NCI-H1092 (cell line): ENCODE data around the gene BID.
"Not testable (repeated sequence)": the region's sequence is repeated elsewhere in the genome, so short reads cannot be mapped to it uniquely, and the experiment has no call there.

ENCODE experiments used
- DNase-seq: peaks from one replicate; lab custom pipeline; 2025; lab: John Stamatoyannopoulos, UW

The BID gene

DNA sequence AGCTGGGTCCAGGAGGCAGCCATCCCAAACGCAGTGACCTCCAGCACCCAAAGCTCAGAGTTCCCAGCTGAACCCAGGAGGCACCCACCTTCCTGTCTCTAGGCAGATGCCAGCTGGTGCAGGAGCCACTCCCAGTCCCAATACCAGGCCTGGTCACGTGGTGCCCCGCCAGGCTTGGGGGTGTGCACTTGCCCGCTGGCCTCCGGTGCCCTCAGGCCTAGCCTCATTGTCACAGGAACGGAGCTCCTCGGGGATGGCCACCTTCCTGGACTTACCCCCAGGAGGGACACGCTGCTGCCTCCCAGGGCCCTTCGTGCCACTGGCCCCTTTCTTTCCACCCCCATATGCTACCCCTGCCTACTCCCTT is 4.6 kb downstream of the BID start:
- no peak for DNase-seq

DNA sequence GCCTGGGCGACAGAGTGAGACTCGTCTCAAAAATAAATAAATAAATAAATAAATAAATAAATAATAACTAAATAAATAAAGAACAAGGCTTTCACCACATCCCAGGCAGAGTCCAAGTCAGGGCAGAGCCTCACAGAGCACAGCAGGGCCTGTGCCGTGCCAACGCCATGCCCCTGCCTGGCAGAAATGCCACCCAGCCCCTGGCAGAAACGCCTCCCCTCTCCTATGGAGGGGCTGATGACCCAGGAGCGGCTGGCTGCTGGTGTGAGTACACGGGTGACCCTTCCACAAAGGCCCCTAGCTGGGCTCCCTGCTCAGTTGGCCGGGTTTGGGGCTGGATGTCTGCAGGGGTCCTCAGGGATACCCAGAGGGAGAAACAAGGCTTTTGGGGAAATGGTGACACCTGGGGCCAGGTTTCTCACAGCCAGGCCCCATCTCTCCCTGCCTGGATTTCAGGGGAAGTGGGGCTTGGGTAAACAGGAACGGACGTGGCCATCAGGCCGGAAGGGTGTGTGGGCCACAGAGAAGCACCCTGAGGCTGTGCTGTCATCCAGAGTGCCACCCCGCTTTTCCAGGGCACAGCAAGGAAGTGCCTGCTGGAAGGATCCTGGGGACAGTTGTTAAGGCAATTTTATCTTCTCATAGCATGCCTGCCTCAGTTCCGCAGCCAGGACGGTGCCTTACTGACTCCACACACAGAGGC is 5.1 kb downstream of the BID start:
- no peak for DNase-seq

DNA sequence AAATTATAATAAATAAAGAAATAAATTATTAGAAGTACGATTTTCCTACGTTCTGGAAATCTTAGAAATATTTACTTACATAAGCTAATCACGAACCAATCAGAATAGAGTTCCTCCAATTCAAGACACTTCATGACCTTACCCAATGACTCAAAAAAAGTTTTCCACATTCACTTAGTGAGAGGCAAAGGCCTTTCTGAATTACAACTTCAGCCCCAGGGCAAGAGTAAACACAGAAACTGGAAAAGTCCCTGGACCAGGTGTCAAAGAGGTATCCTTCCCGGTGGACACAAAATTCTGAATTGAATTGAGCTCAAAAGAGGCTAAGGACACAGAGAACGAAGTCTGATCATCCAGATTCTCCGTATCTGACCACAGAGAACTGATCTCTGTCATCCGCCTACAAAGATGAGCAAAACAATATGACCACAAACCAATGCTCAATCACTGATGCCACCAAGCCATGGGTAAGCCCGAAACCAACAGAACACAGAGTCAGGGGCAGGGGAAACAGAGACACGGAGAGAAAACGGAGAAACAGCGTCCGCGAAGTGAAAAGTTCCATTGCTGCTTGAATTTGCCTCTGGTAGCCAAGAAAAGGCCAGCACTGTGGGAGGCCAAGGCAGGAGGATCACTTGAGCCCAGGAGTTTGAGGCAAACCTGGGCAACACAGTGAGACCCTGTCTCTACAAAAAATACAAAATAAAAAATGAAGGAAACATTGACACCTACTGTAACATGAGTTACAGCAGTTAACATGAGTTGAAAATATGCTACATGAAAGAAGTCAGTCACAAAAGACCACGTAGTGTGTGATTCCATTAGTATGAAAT is 6.8 kb downstream of the BID start:
- no peak for DNase-seq

DNA sequence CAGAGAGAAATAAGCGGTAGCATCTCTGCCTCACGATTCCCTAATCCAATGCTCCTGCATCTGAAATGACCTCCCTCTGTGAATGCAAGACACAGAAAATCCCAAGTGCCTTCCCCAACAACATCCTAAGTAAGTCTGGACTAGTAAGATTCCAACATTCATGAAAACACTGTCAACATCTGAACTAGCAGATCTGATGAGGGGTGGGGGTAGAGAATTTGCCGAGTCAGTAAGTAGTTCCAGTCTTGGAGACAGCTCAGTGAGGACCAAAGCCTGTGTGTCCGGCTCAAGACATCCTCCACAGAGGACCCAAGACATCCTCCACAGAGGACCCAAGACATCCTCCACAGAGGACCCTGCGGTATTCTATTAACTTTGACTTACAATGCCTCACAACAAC is 9.4 kb downstream of the BID start:
- DNase-seq, result not testable (repeated sequence)

DNA sequence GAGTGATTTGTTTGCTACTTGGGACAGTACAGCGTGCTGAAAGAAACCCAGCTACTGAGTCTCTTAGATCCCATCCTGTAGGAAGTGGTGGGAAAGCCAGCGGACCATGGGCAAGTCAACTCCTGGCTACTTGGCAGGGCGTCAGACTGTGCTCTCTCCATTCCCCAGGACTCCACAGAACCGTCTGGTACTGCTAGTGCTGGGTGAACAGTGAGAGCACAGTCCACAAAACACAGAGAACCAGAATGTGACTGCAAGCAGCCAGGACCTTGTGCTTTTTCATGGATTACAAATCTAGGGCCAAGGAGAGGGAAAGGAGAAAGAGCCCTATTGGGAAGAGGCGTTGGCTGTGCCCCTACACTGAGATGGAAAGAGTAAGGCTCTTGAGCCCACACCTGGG is 10.2 kb downstream of the BID start:
- no peak for DNase-seq

DNA sequence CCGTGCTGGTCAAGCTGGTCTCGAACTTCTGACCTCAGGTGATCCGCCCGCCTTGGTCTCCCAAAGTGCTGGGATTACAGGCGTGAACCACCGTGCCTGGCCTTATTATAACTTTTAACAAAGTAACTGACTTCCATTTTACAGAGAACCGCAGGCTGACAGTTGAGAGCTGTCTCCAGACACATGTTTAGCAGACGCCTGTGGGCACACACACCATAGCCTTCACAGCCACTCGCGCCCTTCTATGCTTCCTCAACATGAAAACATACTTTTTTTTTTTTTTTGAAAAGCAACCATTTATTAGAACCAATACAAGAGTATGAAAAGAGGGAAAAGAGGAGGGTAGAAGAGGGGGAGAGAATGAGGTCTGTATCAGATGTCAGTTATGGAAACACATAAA is 10.8 kb downstream of the BID start:
- DNase-seq, result not testable (repeated sequence)

DNA sequence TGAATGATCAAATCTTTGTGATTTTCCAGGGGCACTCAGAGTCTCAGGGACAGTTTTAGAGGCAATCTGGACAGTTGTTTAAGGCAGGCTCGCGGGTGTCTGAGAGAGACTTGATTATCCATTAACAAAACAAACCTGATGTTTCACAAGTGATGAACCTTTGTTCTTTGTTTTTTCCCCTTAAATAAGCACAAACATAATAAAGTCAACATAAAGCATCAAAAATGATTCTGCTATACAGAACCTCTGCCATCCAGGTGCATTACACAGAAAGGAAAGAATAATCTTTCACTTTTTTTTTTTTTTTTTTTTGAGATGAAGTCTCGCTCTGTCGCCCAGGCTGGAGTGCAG is 13.2 kb downstream of the BID start:
- DNase-seq, result no peak

DNA sequence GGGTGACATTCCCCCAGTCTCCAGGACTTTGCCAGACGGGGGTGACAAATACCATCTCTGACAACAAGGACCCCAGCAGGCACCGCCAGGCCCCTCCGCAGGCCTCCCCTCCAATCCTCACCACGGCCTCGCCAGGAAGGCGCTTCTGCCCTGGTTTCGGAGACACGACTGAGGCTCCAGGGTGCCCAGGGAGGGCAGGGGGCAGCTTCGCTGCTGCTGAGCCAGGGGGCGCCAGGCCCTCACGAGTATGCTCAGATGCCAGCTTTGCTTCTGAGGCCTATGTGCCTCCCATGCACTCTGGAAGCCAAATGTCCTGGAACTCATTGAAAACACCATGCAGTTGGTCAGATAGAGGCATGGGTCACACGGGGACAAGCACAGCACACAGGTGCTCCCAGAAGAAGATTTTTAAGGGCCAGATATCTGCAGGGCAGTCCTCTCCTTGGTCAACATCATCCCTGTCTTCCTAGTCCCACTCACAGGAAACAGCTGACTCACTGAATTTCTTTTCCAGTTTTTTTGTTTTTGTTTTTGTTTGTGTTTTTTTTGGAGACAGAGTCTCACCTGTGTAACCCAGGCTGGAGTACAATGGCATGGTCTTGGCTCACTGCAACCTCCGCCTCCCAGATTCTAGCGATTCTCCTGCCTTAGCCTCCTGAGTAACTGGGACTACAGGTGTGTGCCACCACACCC is 19.9 kb downstream of the BID start:
- DNase-seq, result no peak

DNA sequence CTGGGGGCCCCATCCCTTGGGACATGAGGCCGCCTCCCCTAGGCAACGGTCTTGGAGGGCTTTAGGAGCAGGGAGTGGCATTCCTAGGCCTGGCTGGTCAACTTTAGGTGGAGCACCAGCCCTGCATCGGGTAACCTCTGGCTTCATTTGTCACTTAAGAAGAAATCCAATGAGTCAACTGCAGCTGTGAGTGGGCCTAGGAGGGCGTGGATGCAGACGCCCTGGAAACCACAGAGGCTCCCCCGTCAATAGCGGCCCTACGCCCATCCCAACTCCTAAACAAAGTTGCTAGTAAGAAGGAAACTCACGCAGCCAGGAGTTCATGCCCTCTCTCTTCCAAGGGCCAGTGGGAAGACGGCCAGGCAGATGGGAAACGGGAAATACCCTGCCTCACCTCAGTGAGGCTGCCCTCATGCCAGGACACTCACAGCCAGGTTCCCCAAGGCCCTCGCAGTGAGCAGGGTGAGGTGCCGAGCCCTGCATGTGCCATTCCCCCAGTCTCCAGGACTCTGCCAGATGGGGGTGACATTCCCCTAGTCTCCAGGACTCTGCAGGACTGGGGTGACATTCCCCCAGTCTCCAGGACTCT is 20.8 kb downstream of the BID start:
- no peak for DNase-seq

DNA sequence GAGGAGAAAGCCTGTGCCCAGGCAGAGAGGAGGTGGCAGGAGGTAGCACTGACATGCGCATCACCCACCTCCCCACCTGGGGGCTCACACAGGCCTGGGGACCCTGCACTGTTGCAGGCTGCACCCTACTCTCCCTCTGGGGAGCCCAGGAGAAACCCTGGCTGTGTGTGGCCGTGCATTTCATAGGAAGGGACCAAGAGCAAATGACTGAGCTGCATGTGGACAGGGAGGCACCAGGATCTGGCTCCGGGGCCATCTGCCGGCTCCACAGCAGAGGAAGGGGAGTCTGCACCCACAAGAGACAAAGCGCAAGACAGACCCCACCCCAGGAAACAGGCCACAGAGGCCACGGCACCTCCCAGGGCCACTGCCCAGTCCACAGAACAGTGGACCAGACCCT is 22.7 kb downstream of the BID start:
- no peak for DNase-seq

DNA sequence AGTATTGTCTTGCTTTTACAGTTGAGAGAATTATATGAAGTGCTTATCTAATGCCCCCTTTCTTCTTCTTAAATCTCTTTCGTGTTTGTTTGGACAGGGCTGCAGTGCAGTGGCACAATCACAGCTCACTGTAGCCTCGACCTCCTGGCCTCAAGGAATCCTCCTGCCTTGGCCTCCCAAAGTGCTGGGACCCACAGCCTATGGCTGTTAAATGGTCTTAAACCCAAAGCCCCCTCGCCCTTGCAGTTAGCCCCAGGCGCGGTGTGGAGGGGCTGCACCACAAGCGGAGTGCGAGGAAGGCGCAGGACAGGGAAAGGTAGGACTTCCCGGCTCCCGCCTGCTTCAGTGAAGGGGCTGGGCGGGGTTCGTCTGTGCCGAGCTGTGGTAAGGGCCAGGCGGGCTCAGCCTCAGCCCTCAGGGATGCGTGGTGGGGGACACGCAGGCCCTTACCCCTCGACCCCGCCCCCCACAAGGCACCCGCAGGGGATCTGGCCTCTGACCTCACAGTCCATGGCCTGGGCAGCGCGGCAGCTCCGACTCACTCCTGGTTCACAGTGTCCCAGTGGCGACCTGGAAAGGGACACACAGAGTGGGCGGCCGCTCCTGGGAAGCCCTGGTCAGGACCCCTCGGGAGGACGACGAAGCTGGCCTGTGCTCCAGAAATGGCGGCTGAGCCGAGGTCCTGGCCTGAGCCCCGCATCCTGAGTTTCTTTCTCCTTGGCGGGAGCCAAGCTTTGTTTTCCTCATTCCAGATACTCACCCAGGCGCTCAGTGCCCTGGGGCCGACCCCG is 24.5 kb downstream of the BID start:
- DNase-seq, result no peak

DNA sequence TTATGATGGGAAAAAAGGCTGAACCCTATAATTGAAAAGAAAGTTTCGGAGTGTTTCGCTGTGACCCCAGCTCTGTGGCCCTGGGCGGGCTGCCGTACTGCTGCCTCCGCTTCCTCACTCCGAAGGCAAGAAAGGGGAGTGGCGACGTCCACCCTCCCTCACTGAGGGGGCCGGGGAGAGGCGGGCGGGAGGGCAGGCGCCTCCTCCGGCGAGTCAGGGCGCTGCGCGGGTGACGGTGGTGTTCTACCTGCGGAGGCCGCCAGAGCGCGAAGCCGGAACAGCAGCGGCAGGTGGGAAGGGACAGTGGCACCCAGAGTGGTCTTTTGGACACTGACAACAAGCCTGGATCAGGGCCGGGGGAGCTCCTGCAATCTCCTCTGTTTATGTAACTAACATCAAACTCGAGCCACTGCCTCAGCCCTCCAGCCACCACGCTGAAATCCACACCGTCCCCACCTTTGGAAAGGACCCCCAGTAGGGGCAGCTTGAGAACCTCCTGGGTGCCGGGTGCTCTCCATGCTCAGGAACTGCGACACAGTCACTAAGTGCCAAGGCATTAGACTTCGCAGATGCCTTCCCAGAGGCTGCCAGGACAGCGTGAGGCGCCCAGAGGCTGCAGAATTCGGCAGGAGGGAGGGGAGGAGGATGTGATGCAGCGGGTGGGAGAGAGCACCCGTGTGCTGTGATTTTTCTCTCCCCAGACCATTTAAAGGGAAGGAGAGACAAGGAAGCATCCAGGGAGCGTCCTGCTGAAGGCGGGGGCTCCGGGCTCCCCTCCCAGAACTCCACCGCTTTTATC is 25.5 kb downstream of the BID start:
- no peak for DNase-seq

DNA sequence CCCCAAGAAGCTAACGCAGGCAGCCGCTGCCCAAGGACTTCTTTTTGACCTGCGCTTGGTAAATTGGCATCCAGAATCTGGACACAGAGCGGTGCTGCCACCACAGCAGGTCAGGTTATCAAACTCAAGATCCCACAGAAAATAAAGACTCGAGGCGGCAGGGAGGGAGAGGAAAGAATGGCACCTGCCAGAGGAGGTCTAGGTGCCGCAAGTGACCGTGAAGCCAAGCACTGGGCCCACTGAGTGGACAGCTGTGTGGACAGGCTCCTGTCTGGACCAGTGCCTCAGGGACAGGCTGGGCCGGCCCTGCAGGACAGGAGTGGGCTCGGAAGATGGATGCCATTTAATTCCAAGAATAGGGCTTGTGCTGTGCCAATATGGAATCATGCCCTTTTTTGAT is 27.4 kb downstream of the BID start:
- DNase-seq, result no peak

DNA sequence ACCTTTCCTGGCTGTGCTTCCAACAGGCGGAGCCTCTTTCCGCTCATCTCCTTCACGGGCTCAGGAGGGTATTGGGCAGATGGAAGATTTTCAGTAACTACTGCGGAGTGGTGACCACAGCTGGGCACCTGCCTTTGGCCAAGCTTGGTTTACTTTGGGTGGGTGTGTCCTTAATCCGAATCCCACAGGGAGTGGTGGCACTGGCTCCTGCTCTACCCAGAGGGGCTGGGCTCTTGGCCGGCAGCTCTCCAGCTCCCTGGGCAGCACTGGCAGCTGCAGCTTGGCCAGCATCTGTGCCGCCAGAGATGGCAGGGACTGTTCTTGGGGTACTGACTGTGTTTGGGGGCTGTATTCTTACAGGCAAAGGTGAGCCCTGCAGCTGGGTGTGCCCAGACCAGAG is 29.8 kb downstream of the BID start:
- DNase-seq, result peak; percentile 11

DNA sequence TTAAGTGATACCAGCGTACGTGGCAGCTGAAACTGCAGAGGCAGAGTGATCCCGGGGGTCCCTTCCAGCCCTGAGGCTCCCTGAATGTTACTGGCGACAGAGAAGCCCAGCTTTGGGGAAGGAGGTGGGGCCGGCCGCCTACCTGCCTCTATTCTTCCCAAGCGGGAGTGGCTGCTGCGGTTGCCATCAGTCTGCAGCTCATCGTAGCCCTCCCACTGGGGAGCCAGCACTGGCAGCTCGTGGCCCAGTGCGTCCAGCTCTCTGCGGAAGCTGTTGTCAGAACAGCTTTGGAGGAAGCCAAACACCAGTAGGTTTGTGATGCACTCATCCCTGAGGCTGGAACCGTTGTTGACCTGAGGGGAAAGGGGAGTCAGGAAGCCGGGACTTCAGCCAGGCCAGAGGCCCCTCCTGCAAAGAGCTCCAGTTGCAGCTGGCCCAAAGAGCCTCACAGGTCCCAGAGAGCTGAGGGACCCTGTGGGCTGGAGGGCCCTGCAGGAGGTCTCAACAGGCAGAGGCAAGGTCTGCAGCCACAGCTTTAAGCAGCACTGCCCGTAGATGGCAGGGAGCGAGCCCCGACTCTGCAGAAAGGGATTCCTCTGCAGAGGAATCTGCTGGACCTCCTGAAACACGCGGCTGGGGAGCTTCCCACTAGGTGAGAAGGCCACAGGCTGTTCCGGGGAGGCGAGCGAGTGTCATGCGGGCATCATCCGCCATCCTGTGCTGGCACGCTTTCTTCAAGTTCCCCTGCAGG is 30.4 kb downstream of the BID start:
- no peak for DNase-seq

DNA sequence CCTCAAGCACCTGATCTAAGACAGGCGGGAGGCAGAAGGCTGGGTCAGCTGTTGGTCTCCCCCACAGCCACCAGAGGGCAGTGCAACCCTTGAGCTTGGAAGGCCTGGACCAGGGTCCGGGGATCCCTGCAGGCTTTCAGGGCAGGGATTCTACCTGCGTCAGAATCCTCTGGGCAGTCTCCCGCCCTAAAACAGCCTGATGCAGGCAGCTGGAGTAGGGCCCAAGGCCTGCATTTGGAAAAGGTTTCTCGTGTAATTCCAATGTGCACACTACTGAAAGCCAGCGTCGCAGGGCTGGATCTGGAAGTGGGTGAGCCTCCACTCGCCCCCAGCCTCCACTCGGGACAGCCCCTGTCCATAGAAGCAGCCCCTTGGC is 31.8 kb downstream of the BID start:
- DNase-seq, result peak; percentile 68

DNA sequence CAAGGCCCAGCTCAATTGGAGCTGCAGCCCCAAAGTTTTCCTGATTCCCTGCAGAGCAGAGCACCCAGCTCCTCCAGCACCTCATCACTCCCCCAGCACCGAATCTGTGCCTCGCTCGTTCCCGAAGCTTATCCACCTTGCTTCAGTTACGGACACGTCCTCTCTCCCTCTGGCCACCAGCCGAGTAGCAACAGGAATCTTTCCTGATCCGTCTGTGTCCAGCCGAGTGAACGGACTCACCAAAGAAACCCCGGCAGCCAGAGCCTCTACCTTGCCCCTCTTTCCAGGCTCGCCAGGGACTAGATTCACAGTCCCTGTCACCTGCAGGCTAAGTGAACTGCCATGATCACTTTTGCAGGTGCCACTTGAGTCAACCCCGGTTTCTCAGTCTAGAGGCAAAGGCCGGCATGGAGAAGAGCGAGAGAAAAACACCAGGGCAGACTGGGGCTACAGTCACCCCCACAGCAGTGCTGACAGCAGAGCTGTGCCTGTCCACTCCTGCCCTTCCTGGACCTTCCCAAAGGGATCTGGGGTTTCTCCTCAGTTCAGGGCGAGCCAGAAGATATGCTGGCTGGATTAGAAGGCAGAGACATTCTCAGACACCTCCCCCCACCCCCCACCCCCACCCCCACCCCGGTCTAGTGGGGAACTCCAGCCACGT is 32.3 kb downstream of the BID start:
- DNase-seq, result no peak

DNA sequence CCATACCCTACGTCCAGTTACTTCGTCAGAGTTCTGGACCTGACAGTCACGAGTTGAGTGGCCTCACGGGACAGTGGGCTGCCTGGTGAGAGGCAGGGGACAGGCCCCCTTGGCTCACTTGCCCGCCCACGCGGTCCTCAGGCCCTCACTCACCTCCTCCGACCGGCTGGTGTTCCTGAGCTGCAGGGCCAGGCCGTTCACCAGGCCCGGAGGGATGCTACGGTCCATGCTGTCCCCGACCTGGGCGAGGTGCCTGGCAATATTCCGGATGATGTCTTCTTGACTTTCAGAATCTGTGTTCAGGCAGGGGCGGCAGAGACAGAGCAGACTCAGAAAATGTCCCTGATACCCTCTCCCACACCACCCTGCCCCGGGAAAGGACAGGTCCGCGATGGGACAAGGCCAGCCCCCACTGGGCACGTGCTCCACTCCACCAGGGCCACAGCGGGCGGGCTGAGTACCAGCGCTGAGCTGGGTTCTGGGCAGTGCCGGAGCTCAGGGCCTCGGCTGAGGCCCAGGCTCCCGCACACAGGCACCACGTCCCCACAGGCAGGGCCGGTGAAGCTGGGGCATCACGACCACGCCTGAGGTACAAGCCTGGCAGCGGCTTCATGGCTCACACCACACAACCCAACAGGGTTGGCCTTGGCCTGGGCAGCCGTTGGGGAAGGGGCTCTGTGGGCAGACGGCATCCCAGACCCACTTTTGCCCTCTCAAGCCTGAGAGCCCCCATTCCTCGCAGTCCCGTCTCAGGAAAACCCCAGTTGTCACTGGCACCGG is 34.9 kb downstream of the BID start:
- DNase-seq, result no peak
